ENCODE measurements around the gene KCNH2. TPM values are rescaled to one million over a fixed set of nuclear protein-coding genes. Genes with fewer than 3 reads are reported as not detected.

The KCNH2 gene
- total and polyA plus RNA-seq, 2 donors (not counting 1 experiment from before 2014, with no cell fraction given), result 0.86 to 2.7 TPM

DNA sequence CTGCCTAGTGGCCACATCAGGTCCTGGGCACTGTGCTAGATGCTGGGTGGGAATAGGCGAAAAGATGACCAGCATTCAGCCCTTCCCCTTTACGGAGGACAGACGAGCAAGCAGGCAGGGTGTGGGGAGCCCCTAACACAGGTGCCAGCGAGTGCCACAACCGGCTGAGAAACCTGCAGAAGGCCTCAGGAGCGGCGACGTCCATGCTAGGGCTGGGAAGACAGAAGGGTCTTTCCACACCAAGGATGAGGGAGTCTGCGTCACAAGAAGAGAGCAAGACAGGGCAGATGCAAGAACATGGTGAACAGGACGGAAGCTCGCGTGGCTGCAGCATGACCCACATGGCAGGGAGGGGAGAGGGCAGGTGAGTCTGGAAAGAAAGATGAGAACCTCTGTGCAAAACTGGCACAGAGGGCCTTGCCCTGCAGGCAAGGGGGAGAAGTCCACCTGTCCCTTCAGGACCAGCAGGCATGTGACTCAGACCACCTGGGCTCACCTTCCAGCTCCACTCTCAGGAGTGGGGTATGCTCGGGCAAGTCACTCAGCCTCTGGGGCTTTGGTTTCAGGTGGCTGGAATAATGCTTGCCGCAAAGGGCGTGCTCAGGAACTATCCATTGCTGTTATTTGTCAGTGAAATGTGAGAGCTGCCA lies 36.6 kb downstream of the KCNH2 start:
- ATAC-seq (ENCODE audit: low read depth), result no peak
- Histone ChIP-seq H3K9ac (ENCODE audit: low read length) (no peak overlapping the region), H3K4me3 (ENCODE audit: control extremely low read depth in 1 of 5, extremely low read depth in 1 of 5, insufficient read depth in 1 of 5, low read depth in 2 of 5, low read length in 4 of 5) (no peak overlapping the region), H3K27ac (ENCODE audit: low read length in 2 of 2) (no peak overlapping the region), H3K4me2 (replicated peaks; ENCODE audit: low read depth, low read length, poor library complexity, severe bottlenecking) (no peak overlapping the region), H3K4me1 (ENCODE audit: control insufficient read depth in 2 of 2, insufficient read depth in 2 of 2, low read length in 2 of 2) (peaks cover 0 to 9% of the 10 kb centered on the region in 2 donors), H3K79me2 (ENCODE audit: control insufficient read depth, insufficient read depth, low read length) (no peaks in the 10 kb centered on the region), H4K20me1 (ENCODE audit: control insufficient read depth, insufficient read depth, low read length, poor library complexity, severe bottlenecking) (no peaks in the 10 kb centered on the region), H3K9me3 (ENCODE audit: control extremely low read depth in 1 of 3, control insufficient read depth in 2 of 3, insufficient read depth in 1 of 3, low read length in 2 of 3) (no peaks in the 10 kb centered on the region), H3K36me3 (replicated peaks in 1 of 2; ENCODE audit: control extremely low read depth in 1 of 2, control insufficient read depth in 1 of 2, extremely low read depth in 1 of 2, insufficient read depth in 2 of 2, low read length in 1 of 2) (no peaks in the 10 kb centered on the region), H3K27me3 (replicated peaks in 1 of 4; ENCODE audit: control extremely low read depth in 1 of 4, control insufficient read depth in 3 of 4, insufficient read depth in 4 of 4, low read length in 3 of 4) (peaks cover 0 to 10% (median 0%) of the 10 kb centered on the region in 4 experiments), H2AFZ (ENCODE audit: insufficient read depth, low read depth, low read length, poor library complexity, severe bottlenecking) (no peak overlapping the region)
- H3K4me3 Mint-ChIP-seq, result no peak overlapping the region
- WGBS (ENCODE audit: insufficient coverage), result 97% methylated on average over 14 of the region's 15 CpGs
- DNase-seq, result no peak
- TF ChIP-seq, protein P1, sequence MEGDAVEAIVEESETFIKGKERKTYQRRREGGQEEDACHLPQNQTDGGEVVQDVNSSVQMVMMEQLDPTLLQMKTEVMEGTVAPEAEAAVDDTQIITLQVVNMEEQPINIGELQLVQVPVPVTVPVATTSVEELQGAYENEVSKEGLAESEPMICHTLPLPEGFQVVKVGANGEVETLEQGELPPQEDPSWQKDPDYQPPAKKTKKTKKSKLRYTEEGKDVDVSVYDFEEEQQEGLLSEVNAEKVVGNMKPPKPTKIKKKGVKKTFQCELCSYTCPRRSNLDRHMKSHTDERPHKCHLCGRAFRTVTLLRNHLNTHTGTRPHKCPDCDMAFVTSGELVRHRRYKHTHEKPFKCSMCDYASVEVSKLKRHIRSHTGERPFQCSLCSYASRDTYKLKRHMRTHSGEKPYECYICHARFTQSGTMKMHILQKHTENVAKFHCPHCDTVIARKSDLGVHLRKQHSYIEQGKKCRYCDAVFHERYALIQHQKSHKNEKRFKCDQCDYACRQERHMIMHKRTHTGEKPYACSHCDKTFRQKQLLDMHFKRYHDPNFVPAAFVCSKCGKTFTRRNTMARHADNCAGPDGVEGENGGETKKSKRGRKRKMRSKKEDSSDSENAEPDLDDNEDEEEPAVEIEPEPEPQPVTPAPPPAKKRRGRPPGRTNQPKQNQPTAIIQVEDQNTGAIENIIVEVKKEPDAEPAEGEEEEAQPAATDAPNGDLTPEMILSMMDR (IDR thresholded peaks at IDR 0.05), result no peak
- no peak for TF ChIP-seq EZH2 (IDR thresholded peaks at IDR 0.05; ENCODE audit: borderline replicate concordance, insufficient read depth, low read depth, low read length, poor library complexity, severe bottlenecking)
- intact Hi-C loops (cut with micrococcal nuclease), result no loop called here
- H3K27ac Mint-ChIP-seq, result no peak overlapping the region
- H3K9me3 Mint-ChIP-seq (ENCODE audit: insufficient read depth), result no peaks in the 10 kb centered on the region
- peaks cover 19% of the 10 kb centered on the region for H3K27me3 Mint-ChIP-seq
- ChIA-PET POLR2A (no interaction called here), CTCF (no interaction called here)
- peaks cover 8% of the 10 kb centered on the region for H3K4me1 Mint-ChIP-seq

DNA sequence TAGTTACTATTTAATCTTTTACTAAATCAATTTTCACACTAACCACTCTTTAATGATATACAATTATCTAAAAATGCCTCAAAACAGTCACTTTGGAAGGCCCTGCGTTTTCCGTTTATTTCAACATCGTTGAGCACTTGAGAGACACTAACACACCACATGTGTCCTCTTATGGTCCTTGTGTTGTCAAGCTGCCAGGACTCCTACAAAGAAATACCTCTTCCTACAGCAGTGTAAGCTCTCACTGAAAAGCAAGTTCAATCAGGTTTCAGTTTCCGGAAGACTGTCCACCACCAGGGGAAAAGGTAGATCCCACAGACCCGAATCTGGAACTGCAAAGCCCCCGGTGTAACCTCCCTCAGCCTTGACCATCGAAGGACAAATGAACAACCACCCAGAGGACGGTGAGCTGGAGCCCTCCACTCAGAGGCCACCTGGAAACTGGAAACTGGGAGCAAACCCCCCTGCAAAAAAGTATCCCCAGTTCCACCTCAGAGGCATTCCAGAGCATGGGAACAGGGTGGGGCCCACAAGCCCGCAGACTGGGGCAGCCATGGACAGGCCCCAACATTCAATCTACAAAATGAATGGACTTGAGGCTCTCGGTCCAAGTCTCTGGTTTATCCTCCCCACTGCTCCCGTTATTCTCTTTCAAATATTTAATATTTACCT lies 37.6 kb downstream of the KCNH2 start:
- ATAC-seq (ENCODE audit: low read depth), result no peak
- H3K4me3 Mint-ChIP-seq, result no peak overlapping the region
- Histone ChIP-seq H4K20me1 (ENCODE audit: control insufficient read depth, insufficient read depth, low read length, poor library complexity, severe bottlenecking) (no peaks in the 10 kb centered on the region), H3K79me2 (ENCODE audit: control insufficient read depth, insufficient read depth, low read length) (no peaks in the 10 kb centered on the region), H3K4me1 (ENCODE audit: control insufficient read depth in 2 of 2, insufficient read depth in 2 of 2, low read length in 2 of 2) (peaks cover 0 to 9% of the 10 kb centered on the region in 2 donors), H3K27me3 (replicated peaks in 1 of 4; ENCODE audit: control extremely low read depth in 1 of 4, control insufficient read depth in 3 of 4, insufficient read depth in 4 of 4, low read length in 3 of 4) (peaks cover 0 to 10% (median 0%) of the 10 kb centered on the region in 4 experiments), H3K4me2 (replicated peaks; ENCODE audit: low read depth, low read length, poor library complexity, severe bottlenecking) (no peak overlapping the region), H3K9ac (ENCODE audit: low read length) (no peak overlapping the region), H2AFZ (ENCODE audit: insufficient read depth, low read depth, low read length, poor library complexity, severe bottlenecking) (no peak overlapping the region), H3K4me3 (ENCODE audit: control extremely low read depth in 1 of 5, extremely low read depth in 1 of 5, insufficient read depth in 1 of 5, low read depth in 2 of 5, low read length in 4 of 5) (no peak overlapping the region), H3K27ac (ENCODE audit: low read length in 2 of 2) (no peak overlapping the region), H3K9me3 (ENCODE audit: control extremely low read depth in 1 of 3, control insufficient read depth in 2 of 3, insufficient read depth in 1 of 3, low read length in 2 of 3) (no peaks in the 10 kb centered on the region), H3K36me3 (replicated peaks in 1 of 2; ENCODE audit: control extremely low read depth in 1 of 2, control insufficient read depth in 1 of 2, extremely low read depth in 1 of 2, insufficient read depth in 2 of 2, low read length in 1 of 2) (no peaks in the 10 kb centered on the region)
- no peaks in the 10 kb centered on the region for H3K9me3 Mint-ChIP-seq (ENCODE audit: insufficient read depth)
- intact Hi-C loops (cut with micrococcal nuclease), result no loop called here
- POLR2A ChIA-PET, result no interaction called here
- TF ChIP-seq, protein P1 (IDR thresholded peaks at IDR 0.05), result no peak
- TF ChIP-seq EZH2 (IDR thresholded peaks at IDR 0.05; ENCODE audit: borderline replicate concordance, insufficient read depth, low read depth, low read length, poor library complexity, severe bottlenecking), result no peak
- peaks cover 22% of the 10 kb centered on the region for H3K27me3 Mint-ChIP-seq
- CTCF ChIA-PET, result no interaction called here
- DNase-seq, result no peak
- H3K4me1 Mint-ChIP-seq, result peaks cover 8% of the 10 kb centered on the region
- 82% methylated on average over 9 of the region's 11 CpGs for WGBS (ENCODE audit: insufficient coverage)
- no peak overlapping the region for H3K27ac Mint-ChIP-seq
